ENCODE data around the gene MED19.
A peak's percentile ranks its signal among the peaks of the same experiment; 100 is the strongest.
"Not testable (repeated sequence)": the region's sequence is repeated elsewhere in the genome, so short reads cannot be mapped to it uniquely, and the experiment has no call there.

MED19 gene

DNA sequence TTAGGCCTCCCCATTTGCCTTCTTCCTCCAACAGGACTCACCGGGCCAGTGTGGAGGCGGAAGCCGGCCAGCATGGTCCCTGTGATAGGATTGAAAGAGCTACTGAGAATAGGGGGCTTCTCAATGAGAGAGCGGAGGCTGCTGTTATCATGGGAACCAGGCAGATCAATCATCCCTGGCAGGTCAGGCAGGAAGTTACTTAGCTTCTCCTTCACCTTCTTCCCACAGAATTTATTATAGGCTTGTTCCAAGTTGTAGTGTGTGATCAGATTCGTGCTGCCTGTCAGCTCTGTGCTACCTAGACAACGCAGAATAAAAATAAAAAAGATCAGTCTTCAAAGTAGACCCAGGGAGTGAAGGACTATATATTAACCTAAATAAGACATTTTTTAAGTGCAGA lies 7.1 kb downstream of the MED19 start:
- DNase-seq (ENCODE audit: low read depth, low spot score), result no peak

DNA sequence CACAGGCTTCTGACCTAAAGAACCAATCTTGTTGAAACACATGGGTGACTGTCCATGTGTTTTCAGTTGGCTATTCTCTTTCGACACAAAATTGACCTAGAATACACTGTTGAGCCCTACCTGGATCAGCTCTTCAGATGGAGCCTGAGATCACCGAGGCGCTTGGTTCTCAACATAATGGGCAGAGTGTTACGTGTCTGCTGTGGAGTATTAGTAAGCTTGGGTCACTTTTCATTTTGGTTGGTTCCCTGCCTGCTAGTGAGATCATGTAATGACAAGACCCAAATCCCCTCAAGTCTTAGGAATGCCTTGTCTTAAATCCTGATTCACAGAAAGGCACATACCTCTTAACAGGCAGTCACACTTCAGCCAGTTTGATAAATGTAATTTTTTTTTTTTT lies 8.7 kb downstream of the MED19 start:
- DNase-seq (ENCODE audit: low read depth, low spot score), result no peak

DNA sequence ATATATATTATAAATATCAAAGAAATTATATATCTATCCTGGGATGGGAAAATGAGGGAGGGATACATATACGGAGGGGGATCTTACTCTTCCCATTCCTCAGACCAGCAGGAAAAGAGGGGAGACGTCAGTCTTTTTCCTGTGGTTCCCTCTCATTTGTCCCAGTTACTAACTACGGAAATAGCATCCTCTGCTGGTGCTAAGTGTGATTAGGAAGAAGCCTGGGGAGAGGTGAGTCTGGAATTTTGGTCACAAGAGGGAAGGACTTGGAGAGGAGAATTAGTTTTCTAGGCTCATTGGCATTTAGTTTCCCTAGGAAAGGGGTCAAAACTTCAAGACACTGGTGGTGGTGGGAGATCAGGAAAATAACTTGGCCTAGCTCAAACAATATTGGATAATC lies 11.6 kb downstream of the MED19 start:
- no peak for DNase-seq (ENCODE audit: low read depth, low spot score)

DNA sequence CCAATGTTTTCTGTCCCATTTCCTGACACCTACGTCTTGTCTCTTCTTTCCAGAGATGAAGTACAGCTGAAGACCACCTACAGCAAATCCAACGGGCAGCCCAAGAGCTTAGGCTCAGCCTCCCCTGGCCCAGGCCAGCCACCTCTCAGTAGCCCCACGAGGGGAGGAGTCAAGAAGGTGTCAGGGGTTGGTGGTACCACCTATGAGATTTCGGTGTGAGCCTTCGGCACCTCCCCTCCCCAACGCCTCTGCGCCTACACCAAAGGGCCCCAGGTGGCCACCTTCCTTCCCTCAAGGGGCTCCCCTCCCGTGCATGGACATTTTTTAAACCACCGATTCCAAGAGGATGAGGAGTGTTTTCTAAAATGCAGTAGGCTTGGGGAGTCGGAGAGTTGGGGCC lies 12.2 kb downstream of the MED19 start:
- no peak for DNase-seq (ENCODE audit: low read depth, low spot score)

DNA sequence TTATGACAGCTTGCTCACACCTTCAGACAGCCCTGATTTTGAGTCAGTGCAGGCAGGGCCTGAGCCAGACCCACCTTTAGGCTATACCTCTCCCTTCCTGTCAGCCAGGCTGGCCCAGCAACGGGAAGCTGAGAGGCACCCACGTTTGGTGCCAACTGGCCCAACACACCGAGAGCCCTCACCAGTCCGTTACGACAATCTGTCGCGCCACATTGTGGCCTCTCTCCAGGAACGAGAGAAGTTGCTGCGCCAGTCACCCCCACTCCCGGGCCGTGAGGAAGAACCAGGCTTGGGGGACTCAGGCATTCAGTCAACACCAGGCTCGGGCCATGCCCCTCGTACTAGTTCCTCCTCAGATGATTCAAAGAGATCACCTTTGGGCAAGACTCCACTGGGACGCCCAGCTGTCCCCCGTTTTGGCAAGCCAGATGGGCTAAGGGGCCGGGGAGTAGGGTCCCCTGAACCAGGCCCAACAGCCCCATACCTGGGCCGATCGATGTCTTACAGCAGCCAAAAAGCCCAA lies 13.1 kb downstream of the MED19 start:
- DNase-seq (ENCODE audit: low read depth, low spot score), result no peak

DNA sequence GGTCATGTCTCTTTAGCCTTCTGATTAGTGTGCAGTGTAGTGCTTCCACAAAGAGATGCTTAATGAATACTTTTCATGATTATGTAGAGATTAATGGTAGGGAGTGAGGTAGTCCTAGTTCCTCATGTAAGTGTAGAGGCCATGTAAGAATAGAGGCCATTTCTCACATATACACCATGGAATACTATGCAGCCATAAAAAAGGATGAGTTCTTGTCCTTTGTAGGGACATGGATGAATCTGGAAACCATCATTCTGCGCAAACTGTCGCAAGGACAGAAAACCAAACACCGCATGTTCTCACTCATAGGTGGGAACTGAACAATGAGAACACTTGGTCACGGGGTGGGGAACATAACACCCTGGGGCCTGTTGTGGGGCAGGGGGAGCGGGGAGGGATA lies 21.5 kb downstream of the MED19 start:
- DNase-seq (ENCODE audit: low read depth, low spot score), result not testable (repeated sequence)

DNA sequence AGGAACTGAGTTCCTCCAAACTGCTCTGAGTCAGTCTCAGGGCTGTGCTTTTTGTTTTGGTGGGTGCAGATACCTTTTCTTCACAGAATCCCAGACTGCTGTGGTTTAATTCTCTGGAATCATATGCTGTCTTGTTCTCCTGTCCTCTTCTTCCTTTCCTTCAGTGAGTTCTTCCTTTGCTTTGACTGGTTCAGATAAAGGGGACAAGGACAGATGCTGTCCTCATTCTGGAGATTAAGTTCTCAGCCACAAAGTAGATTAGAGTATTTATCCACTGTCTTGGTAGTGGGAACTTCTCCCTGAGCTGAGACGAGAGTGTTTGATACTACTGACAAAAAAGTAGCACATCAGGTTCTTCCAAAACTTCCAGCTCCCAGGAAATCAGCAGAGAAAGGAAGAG lies 30.8 kb downstream of the MED19 start:
- DNase-seq (ENCODE audit: low read depth, low spot score), result no peak

DNA sequence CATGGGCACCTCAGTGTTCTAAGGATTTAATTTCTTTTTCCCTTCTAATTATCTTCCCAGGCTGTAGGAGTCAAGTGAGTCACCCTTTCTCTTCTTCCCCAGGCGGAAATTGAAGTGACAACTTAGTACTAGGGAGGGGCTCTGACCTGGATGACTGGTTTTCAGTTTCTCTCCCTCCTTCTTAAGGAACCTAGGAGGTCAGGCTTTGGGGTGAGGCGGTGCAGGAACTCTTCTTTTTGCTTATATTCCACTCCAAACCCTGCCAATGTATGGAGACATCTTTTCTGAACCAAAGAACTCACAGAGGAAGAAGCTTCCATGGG lies 31.5 kb downstream of the MED19 start:
- no peak for DNase-seq (ENCODE audit: low read depth, low spot score)

DNA sequence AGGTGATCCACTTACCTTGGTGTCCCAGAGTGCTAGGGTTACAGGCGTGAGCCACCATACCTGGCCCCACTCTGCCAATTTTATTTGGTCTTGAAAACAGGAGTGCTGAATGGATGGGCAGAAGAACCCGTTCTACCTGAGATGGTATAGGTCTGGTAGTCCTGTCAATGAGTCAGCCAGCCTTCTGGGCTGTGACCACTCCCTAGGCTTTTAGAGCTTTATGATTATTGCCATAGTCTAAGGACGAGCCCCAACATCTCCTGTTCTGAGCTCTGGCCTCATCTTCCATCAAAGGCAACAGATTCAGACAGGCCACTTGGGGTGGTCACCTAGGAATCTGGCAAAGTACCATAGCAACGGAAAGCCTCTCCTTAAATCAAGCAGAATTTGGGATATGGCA lies 32.6 kb downstream of the MED19 start:
- DNase-seq (ENCODE audit: low read depth, low spot score), result no peak

DNA sequence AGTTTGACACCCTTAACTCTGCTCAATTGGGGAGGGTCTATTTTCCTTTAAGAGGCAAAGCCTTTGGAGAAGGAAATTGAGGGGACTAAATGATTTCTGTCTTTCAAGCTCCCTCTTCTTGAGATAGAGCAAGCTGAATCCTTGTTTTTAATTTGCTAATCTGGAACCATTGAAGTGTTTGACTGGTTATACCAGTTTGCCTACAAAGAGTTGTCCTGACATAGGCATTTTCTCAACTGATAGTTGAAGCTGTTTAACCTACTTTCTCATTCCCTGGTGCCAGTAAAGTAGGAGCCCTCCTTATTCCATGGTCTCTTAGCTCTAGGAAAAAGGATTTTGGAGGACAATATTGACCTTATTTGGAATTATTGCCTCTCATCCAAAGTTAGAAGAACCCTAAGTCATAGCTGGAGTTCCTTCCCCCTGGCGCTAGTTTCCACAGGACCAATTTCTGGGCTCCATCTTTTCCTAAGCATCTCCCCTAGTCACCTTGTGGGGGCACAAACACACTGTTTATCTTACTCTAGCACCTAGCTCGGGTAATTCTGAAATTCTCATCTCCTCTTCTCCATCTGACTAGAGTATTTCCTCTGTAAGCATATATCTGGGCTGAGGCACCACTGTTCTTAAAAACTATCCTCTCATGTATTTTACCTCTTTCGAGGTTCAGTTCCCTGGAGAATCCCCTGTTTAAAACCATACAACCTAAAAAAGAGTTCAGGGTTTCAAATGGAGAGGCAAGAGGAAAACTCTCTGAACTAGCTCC lies 36.7 kb downstream of the MED19 start:
- DNase-seq (ENCODE audit: low read depth, low spot score), result no peak

DNA sequence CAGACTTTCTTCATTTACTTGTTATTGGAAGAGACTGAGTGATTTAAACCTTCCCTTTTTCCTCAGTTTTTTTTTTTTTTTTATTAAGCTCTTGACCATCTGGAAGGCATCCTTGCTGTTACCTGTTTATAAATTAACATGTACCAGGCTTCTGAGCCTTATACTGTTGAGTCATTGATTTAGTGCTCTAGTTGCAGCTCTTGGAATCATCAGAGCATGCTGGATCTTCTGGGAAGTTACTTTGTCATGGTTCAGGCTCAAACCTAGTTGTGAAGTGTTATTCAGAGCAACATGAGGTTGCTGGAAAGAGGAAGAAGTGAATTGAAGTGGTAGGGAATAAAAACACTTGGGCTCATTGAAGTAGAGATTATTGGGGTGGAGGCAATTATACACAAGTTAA lies 37.8 kb downstream of the MED19 start:
- DNase-seq (ENCODE audit: low read depth, low spot score), result no peak

DNA sequence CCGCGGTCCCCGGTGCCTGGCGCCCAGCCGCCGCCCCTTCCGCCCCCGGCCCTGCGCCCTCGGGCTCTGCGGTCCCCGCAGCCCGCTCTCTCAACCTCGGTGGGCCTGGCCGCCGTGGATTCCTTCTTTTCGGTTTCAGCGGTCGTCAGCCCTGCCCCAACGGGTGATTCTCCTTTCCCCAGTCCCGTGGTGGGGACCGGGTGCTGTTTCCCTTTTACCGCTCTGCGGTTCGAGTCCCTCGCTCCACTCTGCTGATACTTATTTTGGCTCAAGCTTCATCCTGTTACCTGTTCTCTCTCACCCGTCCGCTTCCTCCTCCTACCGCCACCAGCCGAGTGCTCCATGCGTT lies 43.6 kb downstream of the MED19 start:
- DNase-seq (ENCODE audit: low read depth, low spot score), result no peak

DNA sequence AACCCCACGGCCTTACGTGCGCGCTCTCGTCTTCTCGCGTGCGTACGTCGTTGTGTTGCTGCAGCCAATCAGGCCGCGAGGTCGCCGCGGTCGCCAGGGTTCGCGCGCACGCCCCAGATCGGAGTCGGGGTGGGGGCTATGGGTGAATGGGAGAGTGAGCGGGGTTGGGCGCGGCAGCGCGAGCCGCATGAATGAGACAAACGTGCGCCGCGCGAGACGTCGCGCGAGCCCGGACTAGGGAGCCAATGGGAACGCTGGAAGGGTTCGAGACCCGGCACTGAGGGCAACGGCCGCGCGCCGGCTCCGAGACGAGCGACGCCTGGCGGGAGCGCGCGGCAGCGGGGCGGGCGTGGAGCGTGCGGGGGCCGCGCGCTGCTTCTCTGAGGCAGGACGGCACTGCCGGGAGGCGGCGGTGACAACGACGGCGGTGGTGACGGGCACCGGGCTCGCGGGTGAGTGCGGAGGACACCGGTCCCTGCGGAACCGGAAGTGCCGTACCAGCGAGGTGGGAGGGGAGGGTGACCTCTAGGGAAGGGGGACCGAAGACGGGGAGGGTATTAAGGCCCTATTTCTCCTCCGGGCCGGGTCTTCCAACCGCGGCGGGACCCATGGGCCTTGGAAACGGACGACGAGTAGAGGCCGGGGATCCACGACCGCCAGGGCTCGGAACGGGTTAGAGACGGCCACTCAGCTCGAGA lies 44.1 kb downstream of the MED19 start, which contains the start of gene ZDHHC5:
Gene ZDHHC5, plus strand, starts transcription at position 379 of the 698 bp plus-strand sequence. CDS start 4,977 bp downstream, outside the sequence.
- peak; percentile 98 for DNase-seq (ENCODE audit: low read depth, low spot score)

DNA sequence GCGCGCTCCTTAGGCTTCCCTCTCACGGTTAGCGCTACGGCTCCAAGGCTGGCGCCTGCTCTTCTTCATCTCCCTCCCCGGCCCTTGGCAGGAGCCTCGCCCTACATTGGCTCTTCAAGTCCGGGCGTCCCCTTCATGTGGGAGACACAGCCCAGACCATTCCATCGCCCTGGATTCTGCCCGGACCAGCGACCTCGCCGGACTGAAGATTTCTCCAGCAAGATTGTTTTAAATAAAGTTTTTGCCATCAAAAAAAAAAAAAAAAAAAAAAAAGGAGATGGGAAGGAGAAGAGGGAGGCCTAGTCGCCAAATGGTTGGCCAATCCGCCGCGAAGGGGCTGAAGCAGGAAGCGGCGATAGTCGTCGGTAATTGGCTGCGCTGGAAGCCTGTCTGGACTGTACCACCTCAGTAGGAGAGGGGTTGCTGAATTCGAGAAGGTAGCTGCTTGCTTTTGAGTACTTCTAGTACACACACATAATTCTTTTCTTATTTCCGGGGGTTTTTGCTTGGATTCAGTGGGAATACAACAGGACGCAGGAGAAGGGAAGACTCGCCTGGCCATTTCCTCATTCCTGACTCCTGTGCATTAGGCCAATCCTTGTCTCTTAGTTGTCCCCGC lies 44.8 kb downstream of the MED19 start:
- DNase-seq (ENCODE audit: low read depth, low spot score), result peak; percentile 75

DNA sequence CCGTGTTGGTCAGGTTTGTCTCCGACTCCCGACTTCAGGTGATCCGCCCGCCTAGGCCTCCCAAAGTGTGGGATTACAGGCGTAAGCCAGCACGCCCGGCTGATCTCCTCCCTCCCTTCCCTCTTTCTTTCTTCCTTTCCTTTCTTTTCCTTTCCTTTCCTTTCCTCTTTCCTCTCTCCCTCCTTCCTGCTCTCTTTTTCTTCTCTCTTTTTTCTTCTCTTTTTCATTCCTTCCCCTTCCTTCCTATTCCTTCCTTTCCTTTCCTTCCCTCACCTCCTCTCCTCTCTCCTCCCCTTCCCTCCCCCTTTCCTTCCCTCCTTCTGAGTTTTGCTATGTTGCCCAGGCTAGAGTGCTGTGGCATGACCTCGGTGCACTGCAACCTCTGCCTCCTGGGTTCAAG lies 48.0 kb downstream of the MED19 start:
- no peak for DNase-seq (ENCODE audit: low read depth, low spot score)

DNA sequence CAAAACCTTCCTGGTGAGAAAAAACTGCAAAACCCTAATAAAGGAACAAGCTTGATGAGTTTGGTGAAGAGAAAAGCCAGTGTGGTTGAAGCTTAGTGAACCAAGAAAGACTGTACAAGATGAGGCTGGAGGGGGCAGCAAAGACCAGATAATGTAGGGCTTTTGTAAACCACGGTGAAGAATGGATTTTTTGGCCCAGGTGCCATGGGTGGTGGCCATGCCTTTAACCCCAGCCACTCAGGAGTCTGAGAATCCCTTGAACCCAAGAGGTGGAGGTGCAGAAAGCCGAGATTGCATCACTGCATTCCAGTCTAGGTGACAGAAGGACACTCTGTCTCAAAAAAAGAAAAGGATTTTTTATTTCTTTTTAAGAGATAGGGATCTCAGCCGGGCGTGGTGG lies 49.1 kb downstream of the MED19 start:
- DNase-seq (ENCODE audit: low read depth, low spot score), result no peak

DNA sequence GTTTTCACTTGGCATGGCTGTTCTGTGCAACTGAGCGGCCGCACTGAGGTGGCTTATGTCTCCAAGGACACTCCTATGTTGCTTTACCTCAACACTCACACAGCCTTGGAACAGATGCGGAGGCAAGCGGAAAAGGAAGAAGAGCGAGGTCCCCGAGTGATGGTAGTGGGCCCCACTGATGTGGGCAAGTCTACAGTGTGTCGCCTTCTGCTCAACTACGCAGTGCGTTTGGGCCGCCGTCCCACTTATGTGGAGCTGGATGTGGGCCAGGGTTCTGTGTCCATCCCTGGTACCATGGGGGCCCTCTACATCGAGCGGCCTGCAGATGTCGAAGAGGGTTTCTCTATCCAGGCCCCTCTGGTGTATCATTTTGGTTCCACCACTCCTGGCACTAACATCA lies 52.3 kb downstream of the MED19 start:
- no peak for DNase-seq (ENCODE audit: low read depth, low spot score)

DNA sequence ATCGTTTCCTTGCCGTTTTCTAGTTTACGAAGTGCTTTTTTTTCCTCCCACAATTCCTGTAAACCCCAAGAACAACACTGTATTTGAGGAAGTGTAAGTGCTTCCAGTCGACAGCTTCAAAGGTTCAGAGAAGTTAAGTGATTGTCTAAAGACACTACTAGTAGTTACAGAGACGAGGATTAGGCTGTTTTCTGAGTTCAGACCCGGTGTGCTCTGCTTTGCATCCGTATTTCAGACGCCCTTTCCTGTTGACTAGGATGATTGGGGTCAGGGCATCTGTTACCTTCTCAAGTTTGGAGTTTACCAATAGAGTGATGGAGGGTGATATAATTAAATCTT lies 54.0 kb downstream of the MED19 start:
- no peak for DNase-seq (ENCODE audit: low read depth, low spot score)

DNA sequence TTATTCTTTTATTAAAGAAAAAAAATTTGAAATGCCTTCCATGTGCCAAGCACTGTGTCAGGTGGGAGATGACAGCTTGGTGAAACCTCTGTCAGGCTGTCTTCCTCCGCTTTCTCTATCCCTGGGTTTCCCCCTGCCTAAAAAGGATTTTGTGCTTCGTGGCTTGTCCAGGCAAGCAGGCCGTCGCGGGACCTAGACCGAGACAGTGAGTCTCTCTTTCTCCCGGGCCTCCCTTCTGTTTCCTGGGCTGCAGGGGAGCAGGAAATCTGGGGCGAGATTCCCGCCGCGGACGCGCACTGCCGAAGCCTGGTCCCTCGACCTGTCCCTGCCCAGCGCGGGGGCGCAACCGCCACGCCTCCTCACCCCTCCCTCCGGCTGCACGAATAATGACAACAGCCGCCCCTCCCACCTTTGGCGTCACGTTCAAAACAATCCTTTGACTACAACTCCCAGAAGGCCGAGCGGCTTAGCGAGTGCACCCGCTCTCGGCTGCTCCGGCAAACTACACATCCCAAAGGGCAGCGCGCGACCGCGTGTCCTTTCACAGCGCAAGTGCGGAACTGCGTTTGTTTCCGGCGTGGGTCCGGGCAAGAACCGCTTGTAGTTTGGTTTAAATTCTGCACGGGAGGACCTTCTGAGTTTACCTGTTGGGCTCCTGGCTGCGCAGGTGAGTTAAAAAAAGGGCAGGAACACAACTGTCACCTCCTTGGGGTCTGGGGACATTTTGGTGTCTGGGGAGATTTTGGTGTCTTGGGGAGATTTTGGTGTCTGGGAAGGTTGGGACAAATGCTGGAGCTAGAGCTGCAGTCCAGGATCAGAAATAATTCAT lies 54.6 kb downstream of the MED19 start, which contains the start of gene CLP1:
Gene CLP1, plus strand, starts transcription at position 569 of the 829 bp plus-strand sequence. CDS start 1,715 bp downstream, outside the sequence.
- peak; percentile 99 for DNase-seq (ENCODE audit: low read depth, low spot score)

DNA sequence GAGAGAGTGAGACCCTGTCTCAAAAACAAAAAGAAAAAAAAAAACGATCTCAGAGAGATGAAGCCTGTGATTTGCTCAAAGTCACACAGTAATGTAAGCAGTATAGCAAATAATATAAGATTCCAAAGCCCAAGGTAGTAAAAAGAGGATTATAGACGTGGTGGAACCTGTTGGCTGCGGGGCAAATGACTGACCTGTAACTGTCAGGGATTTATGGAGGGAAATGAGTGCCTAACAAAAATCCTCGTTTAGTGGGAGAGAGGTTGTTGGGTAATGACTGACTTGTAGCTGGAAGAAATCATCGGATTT lies 55.2 kb downstream of the MED19 start:
- no peak for DNase-seq (ENCODE audit: low read depth, low spot score)
